Activated T-cell treated with anti-CD3 and anti-CD28 coated beads, Interleukin-2, amount 50 U/mL, for 48 hours (primary cell): Measurements from ENCODE around the gene ARL6IP5.

Experiments used
- DNase-seq, 2 experiments: peaks; one replicate each; pipeline ENCODE4 v3.0.0-alpha.2; 2020

Gene ARL6IP5

GRCh38 chr3:69085833-69086722 lies 1.3 kb downstream of the ARL6IP5 start:
- peak; percentile 85 to 86 for DNase-seq

- DNase-seq: no peak
Observed at GRCh38 chr3:69087030-69087791, 2.5 kb downstream of the ARL6IP5 start.

- DNase-seq: no peak
Observed at GRCh38 chr3:69088063-69088462, 3.3 kb downstream of the ARL6IP5 start.

DNA sequence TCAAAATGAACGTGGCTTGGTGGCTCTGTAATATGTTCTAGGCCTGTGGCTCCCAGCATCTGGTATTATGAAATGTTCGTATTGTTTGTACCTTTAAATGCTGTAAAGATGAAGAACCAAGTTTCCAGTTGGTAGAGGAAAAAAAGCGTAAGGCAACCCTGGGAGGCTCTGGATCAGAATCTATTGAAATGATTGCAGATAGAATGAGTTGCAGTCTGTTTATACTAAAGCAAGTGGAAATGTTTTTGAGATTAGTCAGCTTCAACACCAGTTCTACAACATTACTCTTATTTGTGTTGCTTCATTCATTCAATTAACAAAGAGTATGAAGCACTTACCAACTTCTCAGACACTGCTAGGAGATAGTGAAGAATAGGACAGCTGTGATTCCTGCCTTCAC lies 5.3 kb downstream of the ARL6IP5 start:
- no peak for DNase-seq

GRCh38 chr3:69091389-69092029 lies 6.8 kb downstream of the ARL6IP5 start:
- no peak for DNase-seq

DNA sequence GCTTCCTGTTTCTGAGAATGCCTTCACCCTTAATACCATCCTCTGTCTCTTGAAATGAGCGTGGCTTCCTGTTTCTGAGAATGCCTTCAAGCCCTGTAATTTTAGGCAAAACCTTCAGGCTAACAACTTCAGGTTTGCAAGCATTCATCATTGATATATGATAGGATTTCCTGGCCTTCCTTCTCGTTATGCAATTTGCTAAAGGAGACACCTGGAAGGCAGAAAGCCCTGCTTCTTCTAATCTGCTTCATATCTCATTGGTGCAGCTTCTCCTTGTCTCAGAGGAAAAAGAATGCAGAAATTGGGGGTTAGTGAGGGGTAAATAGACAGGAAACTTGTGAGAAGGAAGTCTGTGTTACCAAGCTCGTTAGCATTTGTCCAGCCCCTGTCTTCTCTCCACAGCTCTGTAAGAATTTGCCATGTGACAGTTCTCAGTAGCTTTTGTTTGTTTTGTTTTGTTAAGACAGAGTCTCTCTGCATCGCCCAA lies 7.3 kb downstream of the ARL6IP5 start:
- no peak for DNase-seq

DNA sequence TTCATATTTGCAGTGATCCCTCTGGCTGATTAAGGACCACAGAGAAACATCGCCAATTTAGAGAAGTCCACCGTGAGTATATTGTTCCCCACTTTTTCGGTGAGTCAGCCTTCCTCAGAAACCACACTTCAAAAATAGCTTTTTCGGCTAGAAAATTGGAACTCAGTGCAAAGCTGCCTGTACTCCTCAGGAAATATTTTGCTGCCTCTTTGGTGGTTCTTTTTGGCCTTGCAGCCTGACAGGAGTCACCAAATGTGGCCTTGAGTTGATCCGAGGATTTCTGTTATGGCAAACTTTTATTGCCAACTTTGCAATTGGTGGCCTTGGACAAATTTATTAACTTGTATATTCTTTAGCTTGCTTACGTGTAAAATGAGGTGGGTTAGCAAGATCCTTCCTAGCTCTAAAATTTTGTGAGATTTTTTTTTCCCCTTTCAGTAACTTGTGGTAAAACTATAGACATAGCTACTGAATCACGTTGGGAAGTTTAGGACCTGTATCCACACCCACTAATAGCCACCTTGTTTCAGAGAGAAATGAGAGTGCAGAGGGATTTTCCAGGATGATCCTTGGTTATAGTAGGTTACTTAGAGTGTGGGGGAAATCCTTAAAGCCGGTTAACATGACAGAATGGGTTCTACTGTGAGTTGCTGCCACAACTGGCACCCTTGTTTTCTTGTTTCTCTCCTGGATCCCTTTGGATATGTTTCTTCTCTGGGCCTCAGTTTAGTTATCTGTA lies 9.9 kb downstream of the ARL6IP5 start:
- peak in 1 of 2 experiments; percentile 44 for DNase-seq

GRCh38 chr3:69095636-69096035 lies 10.9 kb downstream of the ARL6IP5 start:
- DNase-seq: peak in 1 of 2 experiments; percentile 40

DNA sequence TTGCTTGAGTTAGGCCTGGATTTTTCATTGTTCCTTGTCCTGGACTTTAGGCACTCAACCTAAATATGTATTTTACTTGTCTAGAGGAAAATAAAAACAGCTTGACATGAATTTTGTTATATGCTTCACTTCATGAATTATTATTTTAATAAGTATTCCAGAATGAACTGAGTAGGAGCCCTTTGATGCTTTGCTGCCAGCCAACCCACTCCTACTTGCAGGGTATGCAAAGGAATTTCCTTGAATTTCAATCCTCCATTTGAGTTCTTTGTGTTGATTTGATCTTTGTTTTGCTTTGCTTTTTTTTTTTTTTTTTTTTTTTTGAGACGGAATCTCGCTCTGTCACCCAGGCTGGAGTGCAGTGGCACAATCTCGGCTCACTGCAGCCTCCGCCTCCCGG lies 11.6 kb downstream of the ARL6IP5 start:
- no peak for DNase-seq

GRCh38 chr3:69097407-69098086 lies 12.8 kb downstream of the ARL6IP5 start:
- DNase-seq: no peak

GRCh38 chr3:69099576-69099975 lies 14.8 kb downstream of the ARL6IP5 start:
- DNase-seq: no peak

GRCh38 chr3:69102384-69102783 lies 17.6 kb downstream of the ARL6IP5 start:
- no peak for DNase-seq

DNA sequence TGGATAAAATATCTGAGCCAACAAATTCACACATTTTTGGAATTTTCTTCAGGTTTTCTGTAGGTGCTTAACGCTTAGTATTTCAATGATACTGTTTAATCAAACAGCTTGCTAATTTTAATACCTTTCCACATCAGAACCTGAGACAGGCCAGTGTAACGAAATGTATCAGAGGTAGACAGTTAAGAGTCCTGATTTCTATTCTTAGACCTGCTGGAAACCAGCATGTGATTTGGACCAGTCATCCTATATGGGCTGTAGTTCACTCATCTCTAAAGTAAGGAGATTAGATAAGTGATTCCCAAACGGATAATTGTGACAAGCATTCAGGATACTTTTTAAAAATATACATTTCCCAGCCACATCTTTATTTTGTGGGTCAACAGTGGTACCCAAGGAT lies 18.4 kb downstream of the ARL6IP5 start:
- no peak for DNase-seq

GRCh38 chr3:69104586-69104985 lies 19.8 kb downstream of the ARL6IP5 start:
- no peak for DNase-seq

- DNase-seq: no peak
Observed at GRCh38 chr3:69105320-69105719, 20.6 kb downstream of the ARL6IP5 start.

DNA sequence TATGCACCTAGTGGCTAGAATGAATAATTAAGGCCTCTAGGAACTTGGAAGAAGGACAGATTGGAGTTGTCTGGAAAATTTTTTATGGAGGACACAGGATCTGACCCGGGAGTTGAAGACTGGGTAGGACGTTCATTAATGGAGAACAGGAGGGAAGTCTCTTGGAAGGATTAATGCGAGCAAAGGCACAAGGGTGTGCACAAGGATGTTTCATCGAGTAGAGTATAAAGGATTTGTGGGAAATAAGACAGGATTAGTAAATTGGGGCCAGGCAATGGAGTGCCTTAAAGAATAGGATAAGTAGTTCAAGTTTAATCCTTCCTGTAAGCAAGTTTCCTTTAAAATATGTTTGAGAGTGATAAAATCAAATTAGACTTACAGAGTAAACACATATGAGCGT lies 23.1 kb downstream of the ARL6IP5 start:
- DNase-seq: no peak

- no peak for DNase-seq
Observed at GRCh38 chr3:69108811-69109210, 24.1 kb downstream of the ARL6IP5 start.

DNA sequence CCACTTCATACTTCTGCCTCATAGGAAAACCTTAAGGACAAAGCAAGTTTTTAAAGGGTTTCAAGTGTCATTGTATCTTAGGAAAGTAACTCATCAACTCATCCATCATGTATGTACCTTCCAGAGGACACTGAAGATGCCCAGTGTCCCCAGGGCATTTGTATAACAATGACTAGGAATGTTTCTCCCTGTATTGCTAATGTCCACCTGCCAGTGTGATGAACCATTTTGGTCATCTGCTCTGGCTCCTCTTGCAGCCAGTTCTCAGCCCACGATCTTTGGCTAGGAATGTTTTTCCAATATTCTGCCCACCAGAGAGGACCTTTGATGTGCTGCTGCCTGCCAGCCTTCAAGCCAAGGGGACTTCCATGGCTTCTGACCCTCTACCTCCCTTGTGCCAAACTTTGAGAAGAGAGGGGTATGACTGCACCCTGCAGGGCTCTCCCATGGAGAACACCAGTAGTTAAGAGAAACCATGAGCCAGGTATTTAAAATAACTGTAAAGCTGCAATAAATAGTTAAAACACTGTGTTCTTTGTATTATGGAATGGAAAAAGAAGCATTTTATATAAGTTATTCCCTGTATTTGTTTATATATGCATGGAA lies 26.3 kb downstream of the ARL6IP5 start:
- DNase-seq: no peak

DNA sequence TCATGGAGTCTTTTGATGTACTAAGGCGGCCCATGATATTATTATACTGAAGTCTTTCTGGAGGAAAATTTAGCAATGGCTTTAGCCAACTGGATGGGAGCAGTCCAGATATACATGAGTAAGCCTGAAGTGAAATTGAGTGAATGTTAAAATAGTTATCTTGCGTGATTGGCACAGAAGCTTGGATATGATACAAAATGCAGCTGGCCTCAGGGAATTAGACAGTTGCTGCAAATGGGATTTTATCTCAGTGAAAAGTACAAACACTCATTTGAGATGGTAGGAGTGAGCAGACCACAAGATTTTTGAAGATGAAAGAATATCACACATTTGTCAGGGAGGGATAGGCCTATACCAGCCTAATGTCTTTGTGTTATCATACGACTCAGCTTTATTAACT lies 28.8 kb downstream of the ARL6IP5 start:
- DNase-seq: no peak

DNA sequence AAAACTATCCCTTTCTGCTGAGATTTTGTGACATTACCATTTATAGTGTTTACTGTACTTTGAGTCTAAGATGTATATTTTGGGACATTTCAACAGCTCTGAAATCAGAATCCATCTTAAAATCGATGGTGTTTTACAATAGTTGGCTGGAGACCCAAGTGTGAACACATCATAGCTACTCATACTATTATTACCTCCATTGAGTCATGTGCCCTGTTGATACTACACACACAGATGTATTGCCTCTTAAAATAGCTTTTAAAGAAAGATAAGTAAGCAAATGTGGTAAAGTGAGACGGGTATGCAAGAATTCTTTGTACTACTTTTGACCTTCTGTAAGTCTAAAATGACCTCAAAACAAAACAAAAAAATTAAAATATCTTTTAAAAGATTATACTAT lies 31.0 kb downstream of the ARL6IP5 start:
- no peak for DNase-seq

DNA sequence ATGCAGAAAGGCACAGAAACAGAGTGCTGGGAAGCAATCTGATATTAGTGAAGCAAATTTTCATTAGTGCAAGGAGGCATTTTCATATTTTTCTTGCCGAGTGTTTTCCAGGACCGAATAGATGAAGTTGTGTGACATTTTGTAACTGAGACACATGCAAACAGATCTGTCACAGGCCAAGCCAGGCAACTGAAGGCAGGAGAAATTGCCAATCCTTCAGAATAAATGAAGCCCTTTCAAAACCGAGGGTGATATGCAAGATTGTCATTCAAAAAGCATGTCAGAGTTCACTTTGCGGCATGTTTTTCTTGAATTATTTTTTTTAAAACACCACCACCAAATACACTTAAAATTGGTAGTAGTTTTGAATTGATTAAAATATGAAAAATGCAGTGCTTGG lies 31.4 kb downstream of the ARL6IP5 start:
- no peak for DNase-seq

DNA sequence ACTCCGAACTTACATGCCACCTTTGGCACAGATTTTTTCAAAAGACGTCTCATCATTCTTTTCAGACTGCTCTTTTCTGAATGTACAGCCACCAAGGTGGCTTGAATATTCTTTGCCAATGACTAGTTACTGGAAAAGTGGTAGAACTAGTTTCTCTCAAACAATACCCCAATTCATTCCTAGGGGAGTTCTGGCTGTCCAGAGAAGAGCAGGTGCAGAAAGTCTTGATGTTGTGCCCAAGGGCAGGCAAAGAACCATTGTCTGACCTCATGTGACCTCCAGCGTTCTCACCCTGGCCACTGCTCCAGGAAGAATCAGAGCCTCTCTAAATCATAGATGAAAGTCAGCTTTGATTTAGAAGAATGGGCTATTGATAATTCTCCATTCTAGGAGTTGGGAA lies 32.2 kb downstream of the ARL6IP5 start:
- no peak for DNase-seq
